ENCODE results near the gene NEK7.

DNA sequence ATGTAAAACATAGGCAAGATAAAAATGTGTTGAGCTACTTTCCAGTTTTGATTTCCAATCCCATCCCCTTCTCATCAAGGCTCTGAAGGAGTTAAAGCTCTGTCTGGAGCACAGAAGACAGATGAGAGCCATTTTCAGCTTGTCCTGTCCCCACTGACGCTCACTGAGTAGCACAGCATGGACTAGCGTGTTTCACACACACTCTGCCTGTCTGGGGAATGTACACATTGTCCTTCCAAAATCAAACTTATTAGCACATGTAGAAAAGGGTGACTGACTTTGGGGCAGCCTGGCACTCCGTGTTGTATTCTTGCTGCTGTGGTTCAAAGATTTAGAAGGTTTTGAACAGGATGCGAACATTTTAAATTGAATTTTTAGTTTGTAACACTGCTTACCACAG, 139.2 kb downstream of the NEK7 start:
- TF ChIP-seq, protein P1, sequence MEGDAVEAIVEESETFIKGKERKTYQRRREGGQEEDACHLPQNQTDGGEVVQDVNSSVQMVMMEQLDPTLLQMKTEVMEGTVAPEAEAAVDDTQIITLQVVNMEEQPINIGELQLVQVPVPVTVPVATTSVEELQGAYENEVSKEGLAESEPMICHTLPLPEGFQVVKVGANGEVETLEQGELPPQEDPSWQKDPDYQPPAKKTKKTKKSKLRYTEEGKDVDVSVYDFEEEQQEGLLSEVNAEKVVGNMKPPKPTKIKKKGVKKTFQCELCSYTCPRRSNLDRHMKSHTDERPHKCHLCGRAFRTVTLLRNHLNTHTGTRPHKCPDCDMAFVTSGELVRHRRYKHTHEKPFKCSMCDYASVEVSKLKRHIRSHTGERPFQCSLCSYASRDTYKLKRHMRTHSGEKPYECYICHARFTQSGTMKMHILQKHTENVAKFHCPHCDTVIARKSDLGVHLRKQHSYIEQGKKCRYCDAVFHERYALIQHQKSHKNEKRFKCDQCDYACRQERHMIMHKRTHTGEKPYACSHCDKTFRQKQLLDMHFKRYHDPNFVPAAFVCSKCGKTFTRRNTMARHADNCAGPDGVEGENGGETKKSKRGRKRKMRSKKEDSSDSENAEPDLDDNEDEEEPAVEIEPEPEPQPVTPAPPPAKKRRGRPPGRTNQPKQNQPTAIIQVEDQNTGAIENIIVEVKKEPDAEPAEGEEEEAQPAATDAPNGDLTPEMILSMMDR (IDR thresholded peaks at IDR 0.05) = no peak
- TF ChIP-seq ZFX (IDR thresholded peaks at IDR 0.05; ENCODE audit: borderline replicate concordance) = no peak
